ENCODE results near the gene CCR5AS.
A peak's percentile ranks its signal among the peaks of the same experiment; 100 is the strongest.
"Not testable (repeated sequence)": the region's sequence is repeated elsewhere in the genome, so short reads cannot be mapped to it uniquely, and the experiment has no call there.

The CCR5AS gene

DNA sequence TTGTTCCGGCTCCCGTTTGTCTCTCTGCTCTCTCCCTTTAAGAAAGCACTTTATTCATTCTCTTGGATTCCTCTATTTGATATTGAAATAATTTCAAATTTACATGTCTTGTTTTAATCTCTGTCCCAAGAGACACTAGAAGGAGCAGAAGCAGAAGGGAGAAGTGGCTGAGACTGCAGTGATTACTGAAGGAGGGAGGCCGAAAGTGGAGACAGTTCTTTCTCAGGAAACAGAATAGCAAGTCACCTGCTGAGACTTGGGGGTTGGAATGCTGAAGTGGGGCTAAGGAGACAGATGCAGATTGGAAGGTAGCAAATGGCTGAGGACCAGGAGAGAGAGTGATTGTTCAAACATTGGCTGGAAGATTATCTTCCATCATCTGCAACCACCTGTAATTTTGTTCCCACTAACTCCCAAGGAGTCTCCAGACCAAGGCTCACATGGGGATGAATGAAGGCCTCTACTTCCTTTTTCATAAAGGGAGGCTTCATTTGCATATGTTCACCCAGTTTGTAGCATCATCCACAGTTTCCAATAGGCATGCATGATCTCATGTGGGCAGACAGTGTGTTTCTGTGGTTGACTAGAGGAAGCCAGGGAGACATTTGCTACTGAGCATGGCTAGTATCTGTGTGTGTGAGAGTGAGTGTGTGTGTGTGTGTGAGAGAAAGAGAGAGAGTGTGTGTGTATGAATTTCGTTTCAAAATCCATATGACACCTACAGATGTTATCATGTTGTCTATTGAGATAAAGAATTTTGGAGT, 33.8 kb upstream of the CCR5AS start:
- Mint-ChIP-seq H3K9me3 (no peaks in the 10 kb centered on the region), H3K27me3 (peaks cover 0 to 1% (median 0%) of the 10 kb centered on the region in 5 donors), H3K4me3 (peak overlapping the region in 2 of 10 donors; percentile 3 to 8), H3K36me3 (no peaks in the 10 kb centered on the region), H3K4me1 (peaks cover 10 to 27% (median 16%) of the 10 kb centered on the region in 4 donors), H3K27ac (peak overlapping the region in 3 of 10 donors; percentile 9 to 33 (median 11))
- DNase-seq = peak in 4 of 10 donors; percentile 22 to 36 (median 28)
- POLR2A ChIA-PET = no interaction called here
- peak; percentile 74 to 91 for ATAC-seq

DNA sequence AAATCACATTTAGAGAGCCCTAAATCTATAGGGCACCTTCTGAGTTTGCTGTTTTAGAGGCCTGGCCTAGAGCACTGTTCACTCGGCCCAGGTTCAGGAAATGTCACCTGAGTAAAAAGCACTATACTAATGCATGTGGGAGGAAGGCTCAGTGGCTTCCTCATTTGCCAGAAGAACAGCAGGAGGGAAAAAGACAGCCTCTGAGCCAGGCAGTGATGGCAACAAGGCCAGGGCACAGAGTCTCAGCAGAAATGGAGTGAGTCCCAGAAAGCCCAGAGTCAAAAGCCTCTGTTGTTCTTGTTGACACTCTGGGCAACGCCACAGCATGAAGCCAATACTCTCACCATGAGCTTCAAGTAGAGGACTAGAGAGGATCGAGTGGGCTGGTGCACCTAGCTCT, 32.0 kb upstream of the CCR5AS start:
- POLR2A ChIA-PET = no interaction called here
- Mint-ChIP-seq H3K4me1 (peaks cover 15 to 27% (median 19%) of the 10 kb centered on the region in 4 donors), H3K27me3 (peaks cover 0 to 1% (median 0%) of the 10 kb centered on the region in 5 donors), H3K36me3 (no peaks in the 10 kb centered on the region), H3K4me3 (no peak overlapping the region), H3K9me3 (no peaks in the 10 kb centered on the region), H3K27ac (peak overlapping the region in 1 of 10 donors; percentile 17)
- ATAC-seq (no peak), DNase-seq (no peak)

DNA sequence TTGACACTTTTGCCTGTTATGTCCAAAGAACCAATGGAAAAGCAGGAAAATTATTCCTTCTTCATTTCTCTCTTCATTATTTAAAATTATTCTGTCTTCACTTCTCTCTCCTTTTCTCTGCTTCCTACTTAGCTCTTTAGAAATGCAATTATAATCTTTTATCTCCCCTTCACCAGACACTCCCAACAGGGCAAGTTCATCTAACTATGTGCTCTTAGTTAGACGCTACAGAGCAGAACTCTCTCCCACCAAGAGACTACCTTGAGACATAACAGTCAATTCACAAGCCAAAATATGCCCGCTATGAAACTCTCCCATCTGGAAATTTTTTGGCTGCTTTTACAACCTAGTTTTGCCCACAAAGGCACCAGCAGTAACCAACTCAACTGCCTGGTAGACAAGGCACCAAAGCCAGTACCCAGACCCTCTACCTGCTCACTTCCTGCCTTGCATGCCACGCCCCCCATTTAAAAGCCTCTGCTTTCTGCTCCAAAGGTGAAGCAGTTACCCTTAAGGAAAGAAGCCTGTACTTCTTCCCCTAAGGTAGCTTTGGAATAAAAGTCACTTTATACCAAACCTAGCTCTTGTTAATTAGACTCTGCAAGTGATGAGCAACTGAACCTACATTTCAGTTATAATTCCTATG, 28.3 kb upstream of the CCR5AS start:
- POLR2A ChIA-PET = no interaction called here
- peak overlapping the region in 2 of 10 donors; percentile 32 to 70 for H3K27ac Mint-ChIP-seq

DNA sequence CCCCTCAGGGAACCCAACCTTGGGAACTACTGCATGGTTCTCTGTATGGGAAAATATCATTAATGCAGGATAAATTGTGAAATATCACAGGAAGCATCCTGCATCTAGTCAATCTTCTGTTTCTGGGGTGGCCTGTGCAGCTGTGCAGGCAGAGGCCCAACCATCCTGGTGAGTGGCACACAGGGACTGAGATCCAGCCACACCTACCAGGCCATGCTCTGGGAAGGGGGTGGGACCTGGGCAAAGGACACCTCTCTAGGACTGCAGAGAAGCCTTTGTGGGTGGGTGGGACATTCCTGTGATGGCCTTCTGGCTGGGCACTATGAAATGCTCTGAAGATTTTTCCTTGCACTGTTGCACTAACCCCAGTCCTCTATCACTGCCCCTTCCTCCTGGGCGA, 27.0 kb upstream of the CCR5AS start:
- Mint-ChIP-seq H3K4me1 (peaks cover 0 to 12% (median 3%) of the 10 kb centered on the region in 4 donors), H3K27me3 (peaks cover 0 to 3% (median 0%) of the 10 kb centered on the region in 5 donors), H3K4me3 (no peak overlapping the region), H3K9me3 (peaks cover 0 to 33% (median 19%) of the 10 kb centered on the region in 9 donors), H3K36me3 (peaks cover 0 to 24% (median 5%) of the 10 kb centered on the region in 3 donors), H3K27ac (peak overlapping the region in 1 of 10 donors; percentile 15)
- ATAC-seq = no peak
- no peak for DNase-seq
- POLR2A ChIA-PET = no interaction called here

More for the DNA sequence above, 28.3 kb upstream of the CCR5AS start:
- Mint-ChIP-seq H3K4me3 (no peak overlapping the region), H3K27me3 (peaks cover 0 to 2% (median 0%) of the 10 kb centered on the region in 5 donors), H3K9me3 (peaks cover 0 to 32% (median 19%) of the 10 kb centered on the region in 9 donors), H3K4me1 (peaks cover 0 to 12% (median 4%) of the 10 kb centered on the region in 4 donors), H3K36me3 (peaks cover 0 to 24% (median 5%) of the 10 kb centered on the region in 3 donors)
- DNase-seq (peak in 1 of 10 donors; percentile 12), ATAC-seq (no peak)

DNA sequence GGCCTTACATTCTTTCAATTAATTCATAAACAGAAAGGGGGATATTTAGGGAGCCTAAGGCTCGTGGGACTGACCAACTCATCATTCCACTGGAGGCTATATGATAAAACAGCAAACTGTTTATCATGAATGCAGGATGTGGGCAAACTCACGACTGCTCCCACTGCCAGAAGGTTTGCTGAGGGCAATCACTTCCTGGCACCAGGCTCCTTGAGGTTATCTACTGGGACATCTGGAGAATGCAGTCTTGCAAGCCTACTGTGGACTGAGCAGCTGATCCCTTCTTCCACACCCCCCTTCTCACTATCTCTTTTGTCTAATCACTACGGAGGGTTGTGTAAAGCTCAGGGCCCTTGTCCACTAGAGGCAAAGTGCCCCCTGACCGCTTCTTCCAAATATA, 26.3 kb upstream of the CCR5AS start:
- POLR2A ChIA-PET, ATAC-seq, H3K4me3 Mint-ChIP-seq, DNase-seq, H3K27me3 Mint-ChIP-seq: not testable (repeated sequence)
- Mint-ChIP-seq H3K27ac (peak overlapping the region in 1 of 10 donors; percentile 21), H3K36me3 (peaks cover 0 to 24% (median 5%) of the 10 kb centered on the region in 3 donors), H3K4me1 (peaks cover 0 to 12% (median 3%) of the 10 kb centered on the region in 4 donors), H3K9me3 (peaks cover 0 to 33% (median 19%) of the 10 kb centered on the region in 9 donors)

DNA sequence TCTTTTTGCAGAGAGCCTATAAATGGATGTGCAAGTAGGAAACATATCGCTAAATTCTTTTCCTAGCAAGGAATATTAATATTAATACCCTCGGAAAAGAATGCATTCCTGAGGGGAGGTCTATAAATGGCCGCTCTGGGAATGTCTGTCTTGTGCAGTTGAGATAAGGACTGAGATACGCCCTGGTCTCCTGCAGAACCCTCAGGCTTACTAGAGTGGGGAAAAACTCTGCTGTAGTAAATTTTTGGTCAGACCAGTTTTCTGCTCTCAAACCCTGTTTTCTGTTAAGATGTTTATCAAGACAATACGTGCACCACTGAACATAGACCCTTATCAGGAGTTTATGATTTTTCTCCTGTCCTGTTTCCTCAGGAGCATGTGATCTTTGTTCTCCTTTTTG, 25.0 kb upstream of the CCR5AS start:
- H3K4me3 Mint-ChIP-seq, POLR2A ChIA-PET, H3K27ac Mint-ChIP-seq, DNase-seq, H3K27me3 Mint-ChIP-seq, ATAC-seq: not testable (repeated sequence)
- Mint-ChIP-seq H3K9me3 (peaks cover 0 to 33% (median 19%) of the 10 kb centered on the region in 9 donors), H3K36me3 (peaks cover 0 to 24% (median 5%) of the 10 kb centered on the region in 3 donors), H3K4me1 (peaks cover 0 to 13% (median 4%) of the 10 kb centered on the region in 4 donors)

DNA sequence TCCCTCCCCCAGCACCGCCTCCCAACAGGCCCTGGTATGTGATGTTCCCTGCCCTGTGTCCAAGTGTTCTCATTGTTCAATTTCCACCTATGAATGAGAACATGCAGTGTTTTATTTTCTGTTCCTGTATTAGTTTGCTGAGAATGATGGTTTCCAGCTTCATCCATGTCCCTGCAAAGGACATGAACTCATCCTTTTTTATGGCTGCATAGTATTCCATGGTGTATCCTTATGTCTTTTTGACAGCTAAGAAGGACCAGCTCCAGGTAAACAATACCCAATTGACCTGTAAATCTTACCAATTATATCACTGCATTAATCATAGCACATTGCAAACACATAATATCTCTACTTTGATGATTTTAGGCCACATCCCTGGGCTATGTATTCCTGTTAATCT, 24.0 kb upstream of the CCR5AS start:
- Mint-ChIP-seq H3K9me3 (peaks cover 0 to 33% (median 19%) of the 10 kb centered on the region in 9 donors), H3K4me1 (peaks cover 6 to 23% (median 10%) of the 10 kb centered on the region in 4 donors), H3K36me3 (peaks cover 0 to 24% (median 5%) of the 10 kb centered on the region in 3 donors)
- H3K27ac Mint-ChIP-seq, H3K4me3 Mint-ChIP-seq, DNase-seq, POLR2A ChIA-PET, ATAC-seq, H3K27me3 Mint-ChIP-seq: not testable (repeated sequence)

DNA sequence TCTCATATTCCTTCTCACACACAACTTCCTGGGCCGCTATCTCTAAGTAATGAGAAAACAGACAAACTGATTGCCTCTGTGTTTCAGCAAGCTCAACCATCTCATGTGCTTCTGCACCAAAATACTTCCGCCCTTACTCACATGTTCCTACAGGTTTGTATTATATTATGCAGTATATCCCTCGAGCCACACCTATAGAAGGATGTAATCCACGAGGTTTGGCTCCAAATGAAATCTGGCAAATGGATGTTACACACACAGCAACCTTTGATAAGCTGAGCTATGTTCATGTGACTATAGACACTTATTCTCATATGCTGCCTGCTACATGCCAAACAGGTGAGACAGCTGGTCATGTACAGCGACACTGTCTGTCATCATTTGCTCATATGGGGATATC, 22.8 kb upstream of the CCR5AS start:
- H3K27me3 Mint-ChIP-seq = peaks cover 0 to 3% (median 0%) of the 10 kb centered on the region in 5 donors
- H3K36me3 Mint-ChIP-seq = peaks cover 0 to 24% (median 5%) of the 10 kb centered on the region in 3 donors
- H3K27ac Mint-ChIP-seq = no peak overlapping the region
- H3K9me3 Mint-ChIP-seq = peaks cover 0 to 33% (median 19%) of the 10 kb centered on the region in 9 donors
- DNase-seq (no peak), ATAC-seq (no peak)
- no peak overlapping the region for H3K4me3 Mint-ChIP-seq
- H3K4me1 Mint-ChIP-seq = peaks cover 6 to 16% (median 8%) of the 10 kb centered on the region in 4 donors
- POLR2A ChIA-PET = no interaction called here

DNA sequence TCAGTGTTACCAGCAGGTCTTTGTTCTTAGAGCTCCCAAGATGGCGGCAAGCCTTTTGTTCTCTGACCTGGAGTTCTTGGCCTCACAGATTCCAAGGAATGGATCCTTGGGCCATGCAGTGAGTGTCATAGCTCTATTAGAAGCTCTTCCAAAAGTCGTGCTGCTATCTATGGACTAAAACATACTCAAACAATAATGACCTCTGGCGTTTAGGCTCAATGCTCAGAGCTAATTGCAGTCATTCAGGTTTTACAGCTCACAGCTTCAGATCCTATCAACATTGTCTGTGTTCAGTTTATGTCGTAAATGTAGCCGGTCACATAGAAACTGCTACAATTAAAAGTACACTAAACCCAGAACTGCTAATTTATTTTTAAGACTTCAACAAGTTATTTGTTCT, 22.4 kb upstream of the CCR5AS start:
- Mint-ChIP-seq H3K4me1 (peaks cover 6 to 16% (median 8%) of the 10 kb centered on the region in 4 donors), H3K4me3 (no peak overlapping the region), H3K27me3 (peaks cover 0 to 3% (median 0%) of the 10 kb centered on the region in 5 donors), H3K27ac (no peak overlapping the region), H3K9me3 (peaks cover 0 to 33% (median 19%) of the 10 kb centered on the region in 9 donors), H3K36me3 (peaks cover 0 to 24% (median 5%) of the 10 kb centered on the region in 3 donors)
- POLR2A ChIA-PET = no interaction called here
- ATAC-seq (no peak), DNase-seq (no peak)

DNA sequence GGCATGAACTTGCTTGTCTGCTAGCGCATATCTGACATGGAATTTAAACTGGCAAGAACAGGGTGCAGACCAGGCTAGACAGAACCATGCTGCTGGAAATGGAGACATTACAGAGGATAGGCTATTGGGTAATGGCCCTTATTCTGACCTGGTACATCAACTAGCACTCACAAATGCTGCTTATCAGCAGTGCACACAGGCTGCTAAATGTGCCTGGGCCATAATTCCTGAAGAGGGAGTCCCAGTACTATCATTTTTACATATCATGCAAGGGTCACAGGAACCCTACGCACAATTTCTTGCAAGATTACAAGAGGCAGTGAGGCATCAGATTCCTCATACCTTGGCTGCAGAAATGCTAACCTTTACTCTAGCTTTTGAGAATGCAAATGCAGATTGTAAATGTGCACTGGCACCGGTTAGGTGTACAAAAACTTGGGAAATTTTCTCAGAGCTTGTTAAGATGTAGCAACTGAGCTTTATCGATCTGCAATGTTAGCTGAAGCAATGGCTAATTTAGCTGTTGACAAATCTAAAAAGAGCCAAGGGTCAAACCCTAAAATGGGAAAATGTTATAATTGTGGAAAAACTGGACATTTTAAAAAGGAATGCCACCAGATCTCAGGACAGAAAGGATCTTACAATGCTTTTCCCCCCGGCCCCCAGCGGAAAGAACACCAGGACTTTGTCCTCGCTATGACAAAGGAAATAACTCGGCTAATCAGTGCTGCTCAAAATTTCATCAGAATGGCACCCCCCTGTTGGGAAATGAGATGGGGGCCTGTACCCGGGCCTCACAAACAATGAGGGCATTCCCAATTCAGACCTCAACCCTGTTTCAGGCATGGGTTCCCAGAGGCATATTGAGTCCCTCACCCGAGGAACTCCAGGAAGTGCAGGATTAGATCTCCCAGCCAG, 21.3 kb upstream of the CCR5AS start:
- POLR2A ChIA-PET = no interaction called here
- Mint-ChIP-seq H3K27me3 (peaks cover 0 to 3% (median 0%) of the 10 kb centered on the region in 5 donors), H3K9me3 (peaks cover 0 to 29% (median 13%) of the 10 kb centered on the region in 9 donors), H3K36me3 (peaks cover 0 to 19% (median 5%) of the 10 kb centered on the region in 3 donors), H3K4me3 (no peak overlapping the region), H3K4me1 (peaks cover 6 to 12% (median 8%) of the 10 kb centered on the region in 4 donors), H3K27ac (peak overlapping the region in 1 of 10 donors; percentile 9)
- ATAC-seq (no peak), DNase-seq (no peak)

DNA sequence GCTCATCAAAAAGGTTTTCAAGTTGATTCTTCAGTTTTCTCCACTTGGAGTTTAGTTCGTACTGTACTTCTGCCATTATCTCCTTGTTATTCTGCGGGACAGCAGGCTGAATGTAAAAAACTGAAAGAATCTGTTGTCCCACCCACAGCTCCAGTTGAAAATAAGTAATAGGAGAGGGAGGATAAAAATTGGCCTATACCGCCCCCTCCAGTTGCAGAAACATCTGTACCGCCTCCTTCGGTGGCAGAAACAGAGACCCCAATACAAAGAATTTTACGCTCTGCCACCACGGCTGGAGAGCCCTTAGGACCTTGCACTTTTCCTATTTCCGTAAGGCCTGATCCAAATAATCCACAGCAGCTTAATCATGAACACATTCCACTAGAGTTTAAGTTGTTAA, 20.5 kb upstream of the CCR5AS start:
- H3K4me3 Mint-ChIP-seq, POLR2A ChIA-PET, H3K27ac Mint-ChIP-seq, ATAC-seq, DNase-seq, H3K27me3 Mint-ChIP-seq: not testable (repeated sequence)
- H3K9me3 Mint-ChIP-seq = peaks cover 0 to 21% (median 9%) of the 10 kb centered on the region in 9 donors
- peaks cover 0 to 12% (median 3%) of the 10 kb centered on the region in 3 donors for H3K36me3 Mint-ChIP-seq
- peaks cover 6 to 11% (median 8%) of the 10 kb centered on the region in 4 donors for H3K4me1 Mint-ChIP-seq

DNA sequence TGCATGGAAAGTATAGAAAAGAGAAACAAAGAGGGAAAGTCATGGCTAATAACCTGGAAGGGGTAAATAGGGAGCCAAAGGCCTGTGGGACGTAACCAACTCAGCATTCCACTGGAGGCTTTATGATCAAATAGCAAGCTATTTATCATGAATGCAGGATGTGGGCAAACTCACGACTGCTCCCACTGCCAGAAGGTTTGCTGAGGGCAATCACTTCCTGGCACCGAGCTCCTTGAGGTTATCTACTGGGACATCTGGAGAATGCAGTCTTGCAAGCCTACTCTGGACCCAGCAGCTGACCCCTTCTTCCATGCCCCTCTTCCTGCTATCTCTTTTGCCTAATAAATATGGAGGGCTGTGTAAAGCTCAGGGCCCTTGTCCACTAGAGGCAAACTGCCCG, 19.6 kb upstream of the CCR5AS start:
- H3K27me3 Mint-ChIP-seq = not testable (repeated sequence)
- H3K27ac Mint-ChIP-seq = peak overlapping the region in 2 of 10 donors; percentile 75 to 83

More for the DNA sequence above, 19.6 kb upstream of the CCR5AS start:
- POLR2A ChIA-PET, DNase-seq, H3K36me3 Mint-ChIP-seq, H3K4me3 Mint-ChIP-seq, ATAC-seq: not testable (repeated sequence)
- H3K4me1 Mint-ChIP-seq = peaks cover 6 to 11% (median 8%) of the 10 kb centered on the region in 4 donors
- H3K9me3 Mint-ChIP-seq = peaks cover 0 to 12% (median 3%) of the 10 kb centered on the region in 9 donors
